ENCODE measurements around the gene MYRFL.

- TF ChIP-seq, protein P1, sequence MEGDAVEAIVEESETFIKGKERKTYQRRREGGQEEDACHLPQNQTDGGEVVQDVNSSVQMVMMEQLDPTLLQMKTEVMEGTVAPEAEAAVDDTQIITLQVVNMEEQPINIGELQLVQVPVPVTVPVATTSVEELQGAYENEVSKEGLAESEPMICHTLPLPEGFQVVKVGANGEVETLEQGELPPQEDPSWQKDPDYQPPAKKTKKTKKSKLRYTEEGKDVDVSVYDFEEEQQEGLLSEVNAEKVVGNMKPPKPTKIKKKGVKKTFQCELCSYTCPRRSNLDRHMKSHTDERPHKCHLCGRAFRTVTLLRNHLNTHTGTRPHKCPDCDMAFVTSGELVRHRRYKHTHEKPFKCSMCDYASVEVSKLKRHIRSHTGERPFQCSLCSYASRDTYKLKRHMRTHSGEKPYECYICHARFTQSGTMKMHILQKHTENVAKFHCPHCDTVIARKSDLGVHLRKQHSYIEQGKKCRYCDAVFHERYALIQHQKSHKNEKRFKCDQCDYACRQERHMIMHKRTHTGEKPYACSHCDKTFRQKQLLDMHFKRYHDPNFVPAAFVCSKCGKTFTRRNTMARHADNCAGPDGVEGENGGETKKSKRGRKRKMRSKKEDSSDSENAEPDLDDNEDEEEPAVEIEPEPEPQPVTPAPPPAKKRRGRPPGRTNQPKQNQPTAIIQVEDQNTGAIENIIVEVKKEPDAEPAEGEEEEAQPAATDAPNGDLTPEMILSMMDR (IDR thresholded peaks at IDR 0.05 in 8 of 11, conservative IDR thresholded peaks at IDR 0.05 in 3 of 11) = no peak
- no peak for TF ChIP-seq POLR2A (IDR thresholded peaks at IDR 0.05)
Observed at GRCh38 chr12:69952890-69953289, 127.9 kb downstream of the MYRFL start.

Measured in spleen (tissue), 7 donors.